ENCODE data around the gene TWSG1.

DNA sequence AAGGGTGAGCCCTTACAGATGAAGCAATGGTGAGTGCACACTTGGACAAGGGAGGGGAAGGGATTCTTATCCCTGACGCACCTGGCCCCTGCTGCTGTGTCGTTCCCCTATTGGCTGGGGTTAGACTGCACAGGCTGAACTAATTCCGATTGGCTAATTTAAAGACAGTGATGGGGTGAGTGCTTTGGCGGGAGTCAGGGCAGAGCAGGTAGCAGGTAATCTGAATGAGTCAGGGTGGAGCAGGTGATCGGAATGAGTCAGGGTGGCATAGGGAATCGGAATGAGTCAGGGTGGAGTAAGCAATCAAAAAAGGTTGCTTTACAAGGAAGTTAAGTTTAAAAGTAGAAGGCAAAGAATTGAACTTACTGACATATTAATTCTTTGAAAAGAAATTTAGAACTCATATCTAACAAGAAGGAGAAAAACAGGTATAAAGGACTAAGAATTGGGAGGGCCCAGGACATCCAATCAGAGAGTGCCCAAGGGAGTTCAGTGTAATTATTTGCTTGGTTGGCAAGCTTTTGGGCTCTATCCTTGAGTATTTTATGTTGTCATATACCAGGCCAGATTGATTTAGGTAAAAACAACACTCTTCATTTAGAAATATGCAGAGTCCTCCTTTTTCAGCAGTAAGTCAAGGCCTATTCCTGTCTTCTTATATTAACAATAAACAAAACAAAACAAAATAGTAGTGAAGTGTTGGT lies 88.4 kb downstream of the TWSG1 start:
- TF ChIP-seq, protein P1, sequence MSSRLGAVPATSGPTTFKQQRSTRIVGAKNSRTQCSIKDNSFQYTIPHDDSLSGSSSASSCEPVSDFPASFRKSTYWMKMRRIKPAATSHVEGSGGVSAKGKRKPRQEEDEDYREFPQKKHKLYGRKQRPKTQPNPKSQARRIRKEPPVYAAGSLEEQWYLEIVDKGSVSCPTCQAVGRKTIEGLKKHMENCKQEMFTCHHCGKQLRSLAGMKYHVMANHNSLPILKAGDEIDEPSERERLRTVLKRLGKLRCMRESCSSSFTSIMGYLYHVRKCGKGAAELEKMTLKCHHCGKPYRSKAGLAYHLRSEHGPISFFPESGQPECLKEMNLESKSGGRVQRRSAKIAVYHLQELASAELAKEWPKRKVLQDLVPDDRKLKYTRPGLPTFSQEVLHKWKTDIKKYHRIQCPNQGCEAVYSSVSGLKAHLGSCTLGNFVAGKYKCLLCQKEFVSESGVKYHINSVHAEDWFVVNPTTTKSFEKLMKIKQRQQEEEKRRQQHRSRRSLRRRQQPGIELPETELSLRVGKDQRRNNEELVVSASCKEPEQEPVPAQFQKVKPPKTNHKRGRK (CRISPR knock-in tag; IDR thresholded peaks at IDR 0.05), result no peak
- no peak for TF ChIP-seq GABPA (IDR thresholded peaks at IDR 0.05; ENCODE audit: low read depth, low read length)
- no peak for TF ChIP-seq GABPA (CRISPR knock-in tag; IDR thresholded peaks at IDR 0.05; ENCODE audit: low read depth)
- TF ChIP-seq EZH2 (conservative IDR thresholded peaks at IDR 0.05; ENCODE audit: low read depth, low read length), result no peak
- no peak for TF ChIP-seq CHD4 (IDR thresholded peaks at IDR 0.05; ENCODE audit: borderline replicate concordance, low read length)

Measured in HepG2 (cell line).